ENCODE data around the gene SMIM33. TPM values are rescaled to one million over a fixed set of nuclear protein-coding genes. Genes with fewer than 3 reads are reported as not detected.

Gene SMIM33
- total RNA-seq, 4 donors from 2014 or later: 0.55 to 0.64 TPM; not detected in 2

GRCh38 chr5:139457653-139458306 is 13.0 kb upstream of the SMIM33 start:
- Histone ChIP-seq H3K4me1 (peaks cover 0 to 19% (median 9%) of the 10 kb centered on the region in 4 donors), H3K36me3 (no peaks in the 10 kb centered on the region), H3K9me3 (no peaks in the 10 kb centered on the region), H3K27ac (peak overlapping the region in 1 of 4 donors; percentile 30), H3K27me3 (no peaks in the 10 kb centered on the region), H3K4me3 (no peak overlapping the region)
- WGBS, 2 donors (ENCODE audit: low coverage in 1 of 2): 83% methylated on average over 5 of the region's 5 CpGs; no CpG with 5 or more reads in 1 of the 2 donors
- in situ Hi-C loops (cut with MboI; ENCODE audit: low pct_ligation_motif_present in 1 of 4, low pct_unique_long_range_greater_than_20kb in 1 of 4, low sequenced_read_pairs in 3 of 4) (no loop called here), intact Hi-C loops (cut with DNase I; ENCODE audit: low total_unique reads) (no loop called here)
- no peak for TF ChIP-seq CTCF (IDR thresholded peaks at IDR 0.05)
- no peak for TF ChIP-seq POLR2A (IDR thresholded peaks at IDR 0.05)
- no peak for TF ChIP-seq EP300 (IDR thresholded peaks at IDR 0.05; ENCODE audit: low read depth)
- TF ChIP-seq POLR2AphosphoS5 (IDR thresholded peaks at IDR 0.05): no peak
- no peak for DNase-seq

GRCh38 chr5:139458580-139459407 is 12.0 kb upstream of the SMIM33 start:
- DNase-seq: peak; percentile 54
- Histone ChIP-seq H3K36me3 (no peaks in the 10 kb centered on the region), H3K9me3 (no peaks in the 10 kb centered on the region), H3K4me3 (no peak overlapping the region), H3K27ac (peak overlapping the region; percentile 38 to 55 (median 52)), H3K4me1 (peaks cover 0 to 19% (median 9%) of the 10 kb centered on the region in 4 donors), H3K27me3 (no peaks in the 10 kb centered on the region)
- intact Hi-C loops (cut with DNase I; ENCODE audit: low total_unique reads): no loop called here
- in situ Hi-C loops (cut with MboI; ENCODE audit: low pct_ligation_motif_present in 1 of 4, low pct_unique_long_range_greater_than_20kb in 1 of 4, low sequenced_read_pairs in 3 of 4): no loop called here
- no peak for TF ChIP-seq POLR2A (IDR thresholded peaks at IDR 0.05)
- no peak for TF ChIP-seq CTCF (IDR thresholded peaks at IDR 0.05)
- no peak for TF ChIP-seq POLR2AphosphoS5 (IDR thresholded peaks at IDR 0.05)
- TF ChIP-seq EP300 (IDR thresholded peaks at IDR 0.05; ENCODE audit: low read depth): no peak
- 56 to 59% methylated on average over 6 to 8 of the region's 8 CpGs for WGBS, 2 donors (ENCODE audit: low coverage in 1 of 2)

GRCh38 chr5:139459451-139459934 is 11.3 kb upstream of the SMIM33 start:
- H3K27me3 ChIP-seq: no peaks in the 10 kb centered on the region
- intact Hi-C loops (cut with DNase I; ENCODE audit: low total_unique reads) (no loop called here), in situ Hi-C loops (cut with MboI; ENCODE audit: low pct_ligation_motif_present in 1 of 4, low pct_unique_long_range_greater_than_20kb in 1 of 4, low sequenced_read_pairs in 3 of 4) (no loop called here)
- H3K36me3 ChIP-seq: no peaks in the 10 kb centered on the region
- 39% methylated on average over 8 of the region's 8 CpGs; no CpG with 5 or more reads in 1 of the 2 donors for WGBS, 2 donors (ENCODE audit: low coverage in 1 of 2)
- no peaks in the 10 kb centered on the region for H3K9me3 ChIP-seq
- no peak overlapping the region for H3K4me3 ChIP-seq
- peak overlapping the region; percentile 38 to 55 (median 52) for H3K27ac ChIP-seq
- TF ChIP-seq POLR2AphosphoS5 (IDR thresholded peaks at IDR 0.05) (no peak), EP300 (IDR thresholded peaks at IDR 0.05; ENCODE audit: low read depth) (no peak), POLR2A (IDR thresholded peaks at IDR 0.05) (no peak), CTCF (IDR thresholded peaks at IDR 0.05) (no peak)
- peaks cover 0 to 19% (median 9%) of the 10 kb centered on the region in 4 donors for H3K4me1 ChIP-seq
- no peak for DNase-seq

GRCh38 chr5:139460455-139460854 is 10.3 kb upstream of the SMIM33 start:
- no peak for TF ChIP-seq CTCF (IDR thresholded peaks at IDR 0.05)
- TF ChIP-seq EP300 (IDR thresholded peaks at IDR 0.05; ENCODE audit: low read depth): no peak
- TF ChIP-seq POLR2AphosphoS5 (IDR thresholded peaks at IDR 0.05): no peak
- no peak for TF ChIP-seq POLR2A (IDR thresholded peaks at IDR 0.05)
- Histone ChIP-seq H3K9me3 (no peaks in the 10 kb centered on the region), H3K4me1 (peaks cover 0 to 19% (median 9%) of the 10 kb centered on the region in 4 donors), H3K36me3 (no peaks in the 10 kb centered on the region), H3K27me3 (no peaks in the 10 kb centered on the region), H3K4me3 (no peak overlapping the region), H3K27ac (peak overlapping the region in 3 of 4 donors; percentile 17 to 55 (median 38))
- in situ Hi-C loops (cut with MboI; ENCODE audit: low pct_ligation_motif_present in 1 of 4, low pct_unique_long_range_greater_than_20kb in 1 of 4, low sequenced_read_pairs in 3 of 4) (no loop called here), intact Hi-C loops (cut with DNase I; ENCODE audit: low total_unique reads) (no loop called here)
- no peak for DNase-seq
- WGBS, 2 donors (ENCODE audit: low coverage in 1 of 2): 80 to 100% methylated on average over 1 of the region's 1 CpG
